HK-2 (cell line): Measurements from ENCODE around the gene FAM193B.

Experiments
- DNase-seq: peaks from one replicate; pipeline ENCODE4 v3.0.0-alpha.2; 2018; ENCODE audit not compliant: unreplicated experiment

FAM193B gene

GRCh38 chr5:177470759-177471536, 83.4 kb downstream of the FAM193B start:
- no peak for DNase-seq
